Natural killer cell (primary cell): ENCODE measurements around the gene PLEKHA5. TPM values are rescaled to one million over a fixed set of nuclear protein-coding genes. Genes with fewer than 3 reads are reported as not detected.
A peak's percentile ranks its signal among the peaks of the same experiment; 100 is the strongest.

Source experiments
- ATAC-seq, 3 donors: fragments of 150-1000 bp in 2 of 3; fragments of 200-7000 bp in 1 of 3; cut with Tn5 transposase; 1 replicate in 1 of 3; 2 replicates in 2 of 3; pipeline ENCODE4 v1.10.0; 2021; ENCODE audit warnings: mild to moderate bottlenecking in 2 of 3, moderate library complexity in 2 of 3
- DNase-seq, 2 donors: peaks; one replicate each; pipeline versions ENCODE4 v3.0.0 to v3.0.0-alpha.2; 2013 to 2021; ENCODE audit warnings: mixed read lengths in 1 of 2
- H3K27ac ChIP-seq: one replicate; pipeline ENCODE4 v1.5.1; 2013; ENCODE audit warnings: mild to moderate bottlenecking, low read length
- H3K27me3 ChIP-seq: one replicate; pipeline ENCODE4 v1.6.1; 2013; ENCODE audit warnings: low read length; ENCODE audit not compliant: control insufficient read depth, insufficient read depth
- H3K36me3 ChIP-seq: one replicate; pipeline ENCODE4 v1.6.1; 2013; ENCODE audit warnings: low read length; ENCODE audit not compliant: control insufficient read depth, insufficient read depth
- H3K4me1 ChIP-seq: one replicate; pipeline ENCODE4 v1.6.1; 2013; ENCODE audit warnings: low read length; ENCODE audit not compliant: control insufficient read depth, insufficient read depth
- H3K4me3 ChIP-seq: one replicate; pipeline ENCODE4 v1.5.1; 2013; ENCODE audit warnings: low read length
- H3K9me3 ChIP-seq: one replicate; pipeline ENCODE4 v1.6.1; 2013; ENCODE audit warnings: low read length; ENCODE audit not compliant: control insufficient read depth, insufficient read depth
- H3K27ac Mint-ChIP-seq, 2 donors: one replicate each; pipeline ENCODE4 v1.8.0; 2022; ENCODE audit warnings: mild to moderate bottlenecking in 2 of 2, mixed read lengths in 2 of 2, moderate library complexity in 1 of 2
- H3K27me3 Mint-ChIP-seq, 2 donors: one replicate each; pipeline ENCODE4 v1.8.0; 2022; ENCODE audit warnings: low read depth in 2 of 2, mixed read lengths in 2 of 2
- H3K36me3 Mint-ChIP-seq: one replicate; pipeline ENCODE4 v1.8.0; 2022; ENCODE audit warnings: mixed read lengths
- H3K4me1 Mint-ChIP-seq, 2 donors: one replicate each; pipeline ENCODE4 v1.8.0; 2022; ENCODE audit warnings: mixed read lengths in 2 of 2
- H3K4me3 Mint-ChIP-seq: one replicate; pipeline ENCODE4 v1.8.0; 2022; ENCODE audit warnings: mild to moderate bottlenecking, moderate library complexity, mixed read lengths
- H3K9me3 Mint-ChIP-seq, 2 donors: one replicate each; pipeline ENCODE4 v1.8.0; 2022; ENCODE audit warnings: mixed read lengths in 2 of 2
- WGBS: methylation state at CpG from one replicate; pipeline ENCODE4 v1.1.7; 2013; ENCODE audit warnings: missing lambda C conversion rate; ENCODE audit not compliant: insufficient coverage; 5-methylcytosine and 5-hydroxymethylcytosine counted together
- intact Hi-C: fragments of 100-400 bp; cut with micrococcal nuclease; formaldehyde crosslinking; loops from one replicate; pipeline ENCODE4 v1.14.2; 2022
- total RNA-seq, 4 donors: library from RNA; stranded (reverse); fragments of 120-200 nt in 1 of 4; gene quantifications; one replicate each; pipeline versions ENCODE4 v1.2.3 to v1.2.4, GENCODE V29; 2013 to 2022
- TF ChIP-seq, protein P1 (sequence below): fragments of 200-600 bp; IDR thresholded peaks from one replicate; pipeline ENCODE4 v1.8.0; 2022; ENCODE audit warnings: antibody characterized with exemption

The PLEKHA5 gene
- total RNA-seq, 3 donors from 2014 or later (not counting 1 experiment from before 2014, with no cell fraction given), result 5.2 to 12.1 (median 7.0) TPM

DNA sequence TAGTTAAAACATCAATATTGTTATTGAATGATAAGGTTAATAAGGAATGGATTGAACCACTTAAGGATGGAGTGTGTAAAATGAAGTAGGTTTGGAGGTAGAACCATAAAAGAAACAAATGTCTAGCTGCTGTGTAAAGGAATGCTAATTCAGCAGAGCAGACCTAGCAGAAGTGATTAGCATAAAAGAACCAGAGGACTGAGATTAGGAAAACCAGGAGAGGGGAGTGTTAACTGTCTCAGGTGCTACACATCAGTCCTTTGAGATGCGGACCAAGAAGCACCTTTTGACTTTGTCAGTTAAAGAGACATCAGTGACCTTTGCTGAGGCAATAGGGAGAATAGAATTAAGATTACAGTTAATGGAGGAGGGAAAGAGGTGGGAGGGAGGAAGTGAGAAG lies 84.5 kb downstream of the PLEKHA5 start:
- no peaks in the 10 kb centered on the region for H3K36me3 ChIP-seq
- DNase-seq (no peak), ATAC-seq (no peak)
- intact Hi-C loops, result no loop called here
- H3K36me3 Mint-ChIP-seq, result no peaks in the 10 kb centered on the region
- no peak overlapping the region for H3K4me3 Mint-ChIP-seq
- peaks cover 4 to 5% of the 10 kb centered on the region in 2 donors for H3K9me3 Mint-ChIP-seq
- H3K4me1 ChIP-seq, result no peaks in the 10 kb centered on the region
- WGBS, result 96% methylated on average over 1 of the region's 1 CpG
- no peak overlapping the region for H3K4me3 ChIP-seq
- no peaks in the 10 kb centered on the region for H3K9me3 ChIP-seq
- no peaks in the 10 kb centered on the region for H3K27me3 ChIP-seq
- no peak overlapping the region for H3K27ac ChIP-seq
- no peaks in the 10 kb centered on the region for H3K27me3 Mint-ChIP-seq
- no peak overlapping the region for H3K27ac Mint-ChIP-seq
- no peaks in the 10 kb centered on the region for H3K4me1 Mint-ChIP-seq
- TF ChIP-seq, protein P1, sequence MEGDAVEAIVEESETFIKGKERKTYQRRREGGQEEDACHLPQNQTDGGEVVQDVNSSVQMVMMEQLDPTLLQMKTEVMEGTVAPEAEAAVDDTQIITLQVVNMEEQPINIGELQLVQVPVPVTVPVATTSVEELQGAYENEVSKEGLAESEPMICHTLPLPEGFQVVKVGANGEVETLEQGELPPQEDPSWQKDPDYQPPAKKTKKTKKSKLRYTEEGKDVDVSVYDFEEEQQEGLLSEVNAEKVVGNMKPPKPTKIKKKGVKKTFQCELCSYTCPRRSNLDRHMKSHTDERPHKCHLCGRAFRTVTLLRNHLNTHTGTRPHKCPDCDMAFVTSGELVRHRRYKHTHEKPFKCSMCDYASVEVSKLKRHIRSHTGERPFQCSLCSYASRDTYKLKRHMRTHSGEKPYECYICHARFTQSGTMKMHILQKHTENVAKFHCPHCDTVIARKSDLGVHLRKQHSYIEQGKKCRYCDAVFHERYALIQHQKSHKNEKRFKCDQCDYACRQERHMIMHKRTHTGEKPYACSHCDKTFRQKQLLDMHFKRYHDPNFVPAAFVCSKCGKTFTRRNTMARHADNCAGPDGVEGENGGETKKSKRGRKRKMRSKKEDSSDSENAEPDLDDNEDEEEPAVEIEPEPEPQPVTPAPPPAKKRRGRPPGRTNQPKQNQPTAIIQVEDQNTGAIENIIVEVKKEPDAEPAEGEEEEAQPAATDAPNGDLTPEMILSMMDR, result no peak

DNA sequence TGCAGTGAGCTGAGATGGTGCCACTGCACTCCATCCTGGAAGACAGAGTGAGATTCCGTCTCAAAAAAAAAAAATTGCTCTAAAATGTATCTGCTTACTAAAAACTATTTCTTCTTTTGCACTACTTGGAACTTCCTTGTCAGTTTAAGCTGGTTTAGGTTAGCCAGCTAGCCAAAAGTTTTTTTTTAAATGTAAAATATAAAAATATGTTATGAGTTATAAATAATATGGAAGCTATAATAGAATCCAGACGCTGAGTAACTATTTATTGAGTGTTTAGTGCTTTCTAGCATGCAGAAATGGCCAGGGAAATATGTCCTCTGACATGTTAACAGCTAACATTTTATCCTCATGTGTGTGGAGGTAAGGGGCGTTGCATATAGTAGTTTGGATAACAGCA lies 85.6 kb downstream of the PLEKHA5 start:
- H3K4me3 ChIP-seq, result no peak overlapping the region
- no peaks in the 10 kb centered on the region for H3K27me3 Mint-ChIP-seq
- H3K4me1 Mint-ChIP-seq, result no peaks in the 10 kb centered on the region
- no peaks in the 10 kb centered on the region for H3K27me3 ChIP-seq
- intact Hi-C loops, result no loop called here
- no peaks in the 10 kb centered on the region for H3K4me1 ChIP-seq
- 100% methylated on average over 1 of the region's 3 CpGs for WGBS
- no peaks in the 10 kb centered on the region for H3K36me3 Mint-ChIP-seq
- H3K4me3 Mint-ChIP-seq, result no peak overlapping the region
- H3K9me3 ChIP-seq, result no peaks in the 10 kb centered on the region
- no peaks in the 10 kb centered on the region for H3K9me3 Mint-ChIP-seq
- DNase-seq (no peak), ATAC-seq (no peak)
- H3K27ac Mint-ChIP-seq, result no peak overlapping the region
- TF ChIP-seq, protein P1, result no peak
- H3K27ac ChIP-seq, result no peak overlapping the region
- no peaks in the 10 kb centered on the region for H3K36me3 ChIP-seq

DNA sequence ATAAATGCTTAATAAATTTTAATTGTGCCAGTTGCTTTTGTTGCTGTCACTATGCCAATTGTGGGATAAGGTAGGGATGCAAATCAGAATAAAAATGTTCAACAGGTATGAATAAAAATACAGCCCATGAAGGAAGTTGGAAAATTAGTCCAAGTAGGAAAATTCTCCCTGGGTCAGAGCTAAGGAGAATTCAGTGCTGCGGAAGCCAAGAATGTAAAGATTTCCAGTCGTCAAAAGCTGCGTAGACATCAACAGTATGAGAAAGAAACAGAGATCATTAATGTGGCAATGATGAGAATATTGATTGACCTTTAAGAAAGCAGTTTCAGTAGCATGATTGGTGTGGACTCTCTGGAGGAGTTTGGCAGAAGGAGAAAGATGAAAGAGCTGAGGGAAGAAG lies 87.9 kb downstream of the PLEKHA5 start:
- H3K4me3 ChIP-seq, result no peak overlapping the region
- no peaks in the 10 kb centered on the region for H3K27me3 Mint-ChIP-seq
- H3K27ac Mint-ChIP-seq, result no peak overlapping the region
- H3K36me3 ChIP-seq, result no peaks in the 10 kb centered on the region
- no peak overlapping the region for H3K4me3 Mint-ChIP-seq
- intact Hi-C loops, result no loop called here
- no peaks in the 10 kb centered on the region for H3K9me3 ChIP-seq
- no peaks in the 10 kb centered on the region for H3K9me3 Mint-ChIP-seq
- TF ChIP-seq, protein P1, result no peak
- H3K36me3 Mint-ChIP-seq, result no peaks in the 10 kb centered on the region
- no peaks in the 10 kb centered on the region for H3K27me3 ChIP-seq
- ATAC-seq (no peak), DNase-seq (no peak)
- H3K4me1 ChIP-seq, result no peaks in the 10 kb centered on the region
- H3K4me1 Mint-ChIP-seq, result no peaks in the 10 kb centered on the region
- WGBS, result 98% methylated on average over 3 of the region's 3 CpGs
- H3K27ac ChIP-seq, result no peak overlapping the region

DNA sequence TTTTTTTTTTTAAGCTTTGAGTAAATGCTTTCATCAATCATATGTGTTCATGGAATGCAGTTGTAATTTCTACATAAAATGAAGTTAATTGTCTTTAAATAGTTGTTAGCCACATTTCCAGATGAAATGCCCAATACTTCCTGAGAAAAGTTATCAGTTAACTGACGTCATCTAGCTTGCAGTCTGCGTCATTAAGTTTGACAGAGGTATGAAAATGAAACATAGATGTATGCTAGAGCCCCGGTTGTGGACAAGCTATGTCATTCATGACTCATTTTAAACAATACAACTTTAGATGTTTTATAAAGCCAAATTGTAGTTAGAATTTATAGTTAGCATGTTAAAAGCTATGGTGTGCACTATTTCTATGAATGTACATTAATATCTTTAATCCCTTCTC lies 90.7 kb downstream of the PLEKHA5 start:
- DNase-seq, result peak in 1 of 2 donors; percentile 33
- WGBS, result 65% methylated on average over 2 of the region's 3 CpGs

More for the DNA sequence above, 90.7 kb downstream of the PLEKHA5 start:
- Mint-ChIP-seq H3K4me3 (no peak overlapping the region), H3K4me1 (no peaks in the 10 kb centered on the region), H3K27ac (no peak overlapping the region), H3K9me3 (no peaks in the 10 kb centered on the region), H3K36me3 (no peaks in the 10 kb centered on the region), H3K27me3 (no peaks in the 10 kb centered on the region)
- ATAC-seq, result no peak
- Histone ChIP-seq H3K9me3 (no peaks in the 10 kb centered on the region), H3K4me3 (no peak overlapping the region), H3K27me3 (no peaks in the 10 kb centered on the region), H3K36me3 (no peaks in the 10 kb centered on the region), H3K27ac (no peak overlapping the region), H3K4me1 (no peaks in the 10 kb centered on the region)
- intact Hi-C loops, result no loop called here
- TF ChIP-seq, protein P1, result no peak
